GM12878 (cell line): Measurements from ENCODE around the gene ADAM23. TPM values are rescaled to one million over a fixed set of nuclear protein-coding genes. Genes with fewer than 3 reads are reported as not detected.
"Not testable (repeated sequence)": the region's sequence is repeated elsewhere in the genome, so short reads cannot be mapped to it uniquely, and the experiment has no call there.

Experiments used
- ATAC-seq: fragments of 200-7000 bp; cut with Tn5 transposase; 3 replicates; pipeline ENCODE4 v1.9.1; 2020; ENCODE audit warnings: mild to moderate bottlenecking, moderate library complexity
- BruUV-seq: library from RNA; stranded (reverse); fragments of 400-500 nt; replicated peaks from 2 replicates; lab custom pipeline; 2021; lab: Mats Ljungman, UMichigan
- CTCF ChIA-PET: fragments of 300-600 bp; sonication (Branson Sonifier 250); formaldehyde crosslinking; extraction: SDS; loops from one replicate; lab custom pipeline; 2021; ENCODE audit warnings: inconsistent platforms; lab: Yijun Ruan, JAX
- POLR2A ChIA-PET: fragments of 350-600 bp; formaldehyde crosslinking; extraction: SDS; loops from one replicate; lab custom pipeline; 2021; ENCODE audit warnings: inconsistent platforms; lab: Charles Lee
- RAD21 ChIA-PET: fragments of 300-600 bp; sonication (Branson Sonifier 250); formaldehyde crosslinking; loops from one replicate; lab custom pipeline; 2023; ENCODE audit warnings: antibody characterized with exemption; ENCODE audit not compliant: unreplicated experiment; lab: Charles Lee
- SMC1A ChIA-PET: fragments of 300-600 bp; sonication (Branson Sonifier 250); formaldehyde crosslinking; loops from one replicate; lab custom pipeline; 2023; ENCODE audit not compliant: unreplicated experiment, uncharacterized antibody; lab: Charles Lee
- DNase-seq: peaks from one replicate; pipeline ENCODE4 v3.0.0-alpha.2; 2011; ENCODE audit warnings: low read depth, low spot score
- FAIRE-seq: peaks from 3 replicates; lab custom pipeline; 2011; peaks lifted over from hg19 to GRCh38; lab: Jason Lieb, UNC
- H2AFZ ChIP-seq: 2 replicates; pipeline ENCODE4 v1.6.0; 2011; ENCODE audit warnings: low read depth, low read length, control low read depth; ENCODE audit not compliant: control insufficient read depth
- H3K27ac ChIP-seq: 2 replicates; pipeline ENCODE4 v1.5.1; 2011; ENCODE audit warnings: control low read depth; ENCODE audit not compliant: control insufficient read depth, insufficient read depth
- H3K27me3 ChIP-seq, 2 experiments: replicated peaks in 1 of 2; 2 replicates each; pipeline versions ENCODE4 v1.6.0 to v1.6.1; 2011; ENCODE audit warnings: low read length in 1 of 2; ENCODE audit not compliant: control insufficient read depth in 2 of 2, insufficient read depth in 2 of 2
- H3K36me3 ChIP-seq, 2 experiments: 2 replicates each; pipeline ENCODE4 v1.5.1; 2011; ENCODE audit warnings: low read length in 1 of 2; ENCODE audit not compliant: control insufficient read depth in 2 of 2, insufficient read depth in 2 of 2
- H3K4me1 ChIP-seq: 2 replicates; pipeline ENCODE4 v1.6.1; 2011; ENCODE audit warnings: mild to moderate bottlenecking, low read length, moderate library complexity, mixed read lengths; ENCODE audit not compliant: control insufficient read depth, insufficient read depth
- H3K4me2 ChIP-seq: 2 replicates; pipeline ENCODE4 v1.6.0; 2011; ENCODE audit warnings: control low read depth; ENCODE audit not compliant: control insufficient read depth, insufficient read depth
- H3K4me3 ChIP-seq: fragments of 200-600 bp; sonication (generic); 2 replicates; pipeline ENCODE4 v1.5.1; 2016
- H3K79me2 ChIP-seq: 2 replicates; pipeline ENCODE4 v1.6.0; 2011; ENCODE audit warnings: low read length; ENCODE audit not compliant: control insufficient read depth, insufficient read depth
- H3K9ac ChIP-seq: 2 replicates; pipeline ENCODE4 v1.8.0; 2011; ENCODE audit warnings: low read length, control low read depth, mixed read lengths; ENCODE audit not compliant: control insufficient read depth, insufficient read depth
- H3K9me3 ChIP-seq: replicated peaks from 3 replicates; pipeline ENCODE4 v1.5.1; 2011; ENCODE audit warnings: mild to moderate bottlenecking, low read length; ENCODE audit not compliant: control insufficient read depth, insufficient read depth
- H4K20me1 ChIP-seq: 2 replicates; pipeline ENCODE4 v1.6.0; 2011; ENCODE audit not compliant: control insufficient read depth, insufficient read depth
- SUZ12 ChIP-seq: fragments of 200-600 bp; sonication (generic); IDR thresholded peaks from one replicate; pipeline ENCODE4 v1.6.1; 2018; ENCODE audit warnings: antibody characterized with exemption, mild to moderate bottlenecking; ENCODE audit not compliant: unreplicated experiment
- WGBS: methylation state at CpG from one replicate; pipeline ENCODE4 v1.1.6; 2016; ENCODE audit warnings: low lambda C conversion rate; ENCODE audit not compliant: insufficient replicate concordance, insufficient coverage; ENCODE audit errors: missing lambda C conversion rate; 5-methylcytosine and 5-hydroxymethylcytosine counted together
- in situ Hi-C: fragments of 300-500 bp; cut with MboI; formaldehyde crosslinking; loops from 9 replicates; pipeline ENCODE4 v1.14.3; 2018; ENCODE audit warnings: mixed read lengths
- intact Hi-C: fragments of 100-400 bp; cut with micrococcal nuclease; formaldehyde crosslinking; loops from one replicate; pipeline ENCODE4 v1.14.2; 2022; ENCODE audit not compliant: unreplicated experiment
- polyA plus RNA-seq, 11 experiments: library from polyadenylated mRNA; depleted of rRNA in 4 of 11; unstranded in 6 of 11; stranded (reverse) in 5 of 11; fragments of >200 nt; fragmentation: Nextera tagmentation in 4 of 11; fragmentation: Illumina TruSeq in 1 of 11; extraction: Ambion mirVana in 4 of 11; extraction: Trizol in 1 of 11; gene quantifications; 1 replicate in 1 of 11; 2 replicates in 10 of 11; pipeline versions ENCODE4 v1.2.1 to v1.2.3, GENCODE V29; 2011 to 2016; ENCODE audit warnings: inconsistent platforms in 2 of 11, missing spikeins in 2 of 11, low read depth in 1 of 11
- total RNA-seq, 4 experiments: library from RNA; depleted of rRNA in 3 of 4; stranded (reverse); fragments of >200 nt in 3 of 4; fragmentation: Illumina TruSeq in 1 of 4; extraction: Trizol in 1 of 4; gene quantifications; 2 replicates each; pipeline versions ENCODE4 v1.2.1 to v1.2.3, GENCODE V29; 2013 to 2021
- TF ChIP-seq, protein P1 (sequence below): fragments of 450-650 bp; IDR thresholded peaks from 2 replicates; pipeline ENCODE4 v1.6.1; 2017; ENCODE audit warnings: mild to moderate bottlenecking

Gene ADAM23
- total and polyA plus RNA-seq, 10 of the 15 experiments (the other 5 are each of a cell fraction or from before 2014, with no cell fraction given) = 5.7 to 41.8 (median 15.6) TPM

- TF ChIP-seq, protein P1, sequence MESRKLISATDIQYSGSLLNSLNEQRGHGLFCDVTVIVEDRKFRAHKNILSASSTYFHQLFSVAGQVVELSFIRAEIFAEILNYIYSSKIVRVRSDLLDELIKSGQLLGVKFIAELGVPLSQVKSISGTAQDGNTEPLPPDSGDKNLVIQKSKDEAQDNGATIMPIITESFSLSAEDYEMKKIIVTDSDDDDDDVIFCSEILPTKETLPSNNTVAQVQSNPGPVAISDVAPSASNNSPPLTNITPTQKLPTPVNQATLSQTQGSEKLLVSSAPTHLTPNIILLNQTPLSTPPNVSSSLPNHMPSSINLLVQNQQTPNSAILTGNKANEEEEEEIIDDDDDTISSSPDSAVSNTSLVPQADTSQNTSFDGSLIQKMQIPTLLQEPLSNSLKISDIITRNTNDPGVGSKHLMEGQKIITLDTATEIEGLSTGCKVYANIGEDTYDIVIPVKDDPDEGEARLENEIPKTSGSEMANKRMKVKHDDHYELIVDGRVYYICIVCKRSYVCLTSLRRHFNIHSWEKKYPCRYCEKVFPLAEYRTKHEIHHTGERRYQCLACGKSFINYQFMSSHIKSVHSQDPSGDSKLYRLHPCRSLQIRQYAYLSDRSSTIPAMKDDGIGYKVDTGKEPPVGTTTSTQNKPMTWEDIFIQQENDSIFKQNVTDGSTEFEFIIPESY = no peak
- no peak for TF ChIP-seq SUZ12
Observed at GRCh38 chr2:206396211-206396610, 47.1 kb upstream of the ADAM23 start (continued).

- in situ Hi-C loops, H3K4me2 ChIP-seq, H3K36me3 ChIP-seq, H4K20me1 ChIP-seq, H3K27me3 ChIP-seq, intact Hi-C loops, H3K9me3 ChIP-seq, H3K4me1 ChIP-seq, H2AFZ ChIP-seq, H3K4me3 ChIP-seq, FAIRE-seq, H3K9ac ChIP-seq, RAD21 ChIA-PET, BruUV-seq, ATAC-seq, H3K79me2 ChIP-seq, H3K27ac ChIP-seq, DNase-seq: not testable (repeated sequence)
- ChIA-PET POLR2A (interaction anchor here (1.4 kb wide), 1 partner anchor 30 kb away, joined by 3 read pairs; no protein-coding TSS in a partner anchor), SMC1A (interaction anchor here (0.9 kb wide), 1 partner anchor 10 kb away, joined by 3 read pairs; no protein-coding TSS in a partner anchor), CTCF (interaction anchor here (1.5 kb wide), 1 partner anchor 239 kb away, joined by 6 read pairs; no protein-coding TSS in a partner anchor)
- WGBS = 49% methylated on average over 6 of the region's 6 CpGs
Observed at GRCh38 chr2:206402956-206403569, 40.3 kb upstream of the ADAM23 start.
